ENCODE measurements around the gene ITLN1. TPM values are rescaled to one million over a fixed set of nuclear protein-coding genes. Genes with fewer than 3 reads are reported as not detected.

ITLN1 gene
- total and polyA plus RNA-seq, 2 experiments from 2014 or later: 9.0 to 34.9 TPM

GRCh38 chr1:160863774-160864131 is 21.2 kb downstream of the ITLN1 start:
- peaks cover 20% of the 10 kb centered on the region for H3K4me1 ChIP-seq (ENCODE audit: insufficient read depth)
- H3K4me3 ChIP-seq: no peak overlapping the region
- no peaks in the 10 kb centered on the region for H3K79me2 ChIP-seq
- H3K9me3 ChIP-seq (ENCODE audit: low read depth): no peaks in the 10 kb centered on the region
- WGBS (ENCODE audit: low lambda C conversion rate, missing lambda C conversion rate): 77% methylated on average over 4 of the region's 4 CpGs
- no peaks in the 10 kb centered on the region for H3K27me3 ChIP-seq
- TF ChIP-seq EZH2phosphoT487 (IDR thresholded peaks at IDR 0.05; ENCODE audit: low read depth, severe bottlenecking, unreplicated experiment) (no peak), CTCF (IDR thresholded peaks at IDR 0.05; ENCODE audit: poor library complexity) (no peak), EZH2 (IDR thresholded peaks at IDR 0.05; ENCODE audit: borderline replicate concordance) (no peak)
- DNase-seq (ENCODE audit: low spot score): no peak
- H3K36me3 ChIP-seq (replicated peaks; ENCODE audit: insufficient read depth, low read depth): no peaks in the 10 kb centered on the region
- no peaks in the 10 kb centered on the region for H3K9me2 ChIP-seq (replicated peaks; ENCODE audit: insufficient read depth)
- no peak overlapping the region for H3K27ac ChIP-seq
- H2AFZ ChIP-seq: no peak overlapping the region
- H4K20me1 ChIP-seq (ENCODE audit: insufficient read depth, poor library complexity, severe bottlenecking): no peaks in the 10 kb centered on the region
- H3K4me2 ChIP-seq: no peak overlapping the region

GRCh38 chr1:160863061-160863773 is 21.8 kb downstream of the ITLN1 start:
- no peak for DNase-seq (ENCODE audit: low spot score)
- no peaks in the 10 kb centered on the region for H3K9me2 ChIP-seq (replicated peaks; ENCODE audit: insufficient read depth)
- H2AFZ ChIP-seq: no peak overlapping the region
- peaks cover 20% of the 10 kb centered on the region for H3K4me1 ChIP-seq (ENCODE audit: insufficient read depth)
- H4K20me1 ChIP-seq (ENCODE audit: insufficient read depth, poor library complexity, severe bottlenecking): no peaks in the 10 kb centered on the region
- H3K27ac ChIP-seq: no peak overlapping the region
- no peaks in the 10 kb centered on the region for H3K27me3 ChIP-seq
- no peak overlapping the region for H3K4me3 ChIP-seq
- H3K4me2 ChIP-seq: no peak overlapping the region
- TF ChIP-seq CTCF (IDR thresholded peaks at IDR 0.05; ENCODE audit: poor library complexity) (no peak), EZH2phosphoT487 (IDR thresholded peaks at IDR 0.05; ENCODE audit: low read depth, severe bottlenecking, unreplicated experiment) (no peak), EZH2 (IDR thresholded peaks at IDR 0.05; ENCODE audit: borderline replicate concordance) (no peak)
- 91% methylated on average over 11 of the region's 11 CpGs for WGBS (ENCODE audit: low lambda C conversion rate, missing lambda C conversion rate)
- H3K79me2 ChIP-seq: no peaks in the 10 kb centered on the region
- H3K36me3 ChIP-seq (replicated peaks; ENCODE audit: insufficient read depth, low read depth): no peaks in the 10 kb centered on the region
- H3K9me3 ChIP-seq (ENCODE audit: low read depth): no peaks in the 10 kb centered on the region

GRCh38 chr1:160862203-160863060 is 22.5 kb downstream of the ITLN1 start, which contains the start of gene CD244:
Gene CD244 (minus strand): TSS chr1:160862887. CDS start chr1:160862677, 210 bp downstream.
- Histone ChIP-seq H2AFZ (no peak within 1 kb of the TSS), H3K27me3 (no peaks in the 10 kb centered on the region), H3K9me3 (ENCODE audit: low read depth) (no peaks in the 10 kb centered on the region), H3K4me2 (no peak within 1 kb of the TSS), H3K79me2 (no peaks in the 10 kb centered on the region), H3K4me3 (no peak within 1 kb of the TSS), H3K27ac (no peak within 1 kb of the TSS), H3K9me2 (replicated peaks; ENCODE audit: insufficient read depth) (no peaks in the 10 kb centered on the region), H3K4me1 (ENCODE audit: insufficient read depth) (peaks cover 20% of the 10 kb centered on the region), H3K36me3 (replicated peaks; ENCODE audit: insufficient read depth, low read depth) (no peaks in the 10 kb centered on the region), H4K20me1 (ENCODE audit: insufficient read depth, poor library complexity, severe bottlenecking) (no peaks in the 10 kb centered on the region)
- TF ChIP-seq EZH2 (IDR thresholded peaks at IDR 0.05; ENCODE audit: borderline replicate concordance) (no peak), CTCF (IDR thresholded peaks at IDR 0.05; ENCODE audit: poor library complexity) (no peak), EZH2phosphoT487 (IDR thresholded peaks at IDR 0.05; ENCODE audit: low read depth, severe bottlenecking, unreplicated experiment) (no peak)
- DNase-seq (ENCODE audit: low spot score): peak; percentile 28
- 49% methylated on average over 12 of the region's 12 CpGs for WGBS (ENCODE audit: low lambda C conversion rate, missing lambda C conversion rate)

Measured in hepatocyte (in vitro differentiated cells).